ENCODE results near the gene SPACA7.

GRCh38 chr13:112468069-112468468, 91.9 kb downstream of the SPACA7 start:
- TF ChIP-seq, protein P1, sequence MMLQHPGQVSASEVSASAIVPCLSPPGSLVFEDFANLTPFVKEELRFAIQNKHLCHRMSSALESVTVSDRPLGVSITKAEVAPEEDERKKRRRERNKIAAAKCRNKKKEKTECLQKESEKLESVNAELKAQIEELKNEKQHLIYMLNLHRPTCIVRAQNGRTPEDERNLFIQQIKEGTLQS (IDR thresholded peaks at IDR 0.05; ENCODE audit: borderline replicate concordance, extremely low read depth, low read depth, low read length): no peak
- no peak for TF ChIP-seq ESRRA (IDR thresholded peaks at IDR 0.05; ENCODE audit: low read length)
- TF ChIP-seq JUND (IDR thresholded peaks at IDR 0.05; ENCODE audit: low read depth, low read length): no peak
- no peak for TF ChIP-seq SIX5 (IDR thresholded peaks at IDR 0.05; ENCODE audit: low read depth, low read length, severe bottlenecking)
- TF ChIP-seq TCF3 (IDR thresholded peaks at IDR 0.05; ENCODE audit: borderline replicate concordance, insufficient read depth, low read depth, low read length): no peak
- no peak for TF ChIP-seq POLR2A (IDR thresholded peaks at IDR 0.05; ENCODE audit: low read depth, low read length)
- no peak for TF ChIP-seq MAX (IDR thresholded peaks at IDR 0.05; ENCODE audit: low read depth, low read length)
- no peak for TF ChIP-seq SP1 (IDR thresholded peaks at IDR 0.05; ENCODE audit: low read depth, low read length)
- no peak for TF ChIP-seq CTCF (IDR thresholded peaks at IDR 0.05 in 2 of 3, conservative IDR thresholded peaks at IDR 0.05 in 1 of 3; ENCODE audit: control insufficient read depth in 2 of 3, extremely low read depth in 1 of 3, insufficient read depth in 1 of 3, low read depth in 3 of 3, low read length in 3 of 3)
- no peak for TF ChIP-seq NR2C2 (IDR thresholded peaks at IDR 0.05; ENCODE audit: borderline replicate concordance, control insufficient read depth, insufficient read length, low read depth)
- TF ChIP-seq CEBPB (IDR thresholded peaks at IDR 0.05; ENCODE audit: borderline replicate concordance in 1 of 2, low read depth in 2 of 2, low read length in 2 of 2): no peak
- no peak for TF ChIP-seq NR2C1 (IDR thresholded peaks at IDR 0.05)
- TF ChIP-seq, protein P2, sequence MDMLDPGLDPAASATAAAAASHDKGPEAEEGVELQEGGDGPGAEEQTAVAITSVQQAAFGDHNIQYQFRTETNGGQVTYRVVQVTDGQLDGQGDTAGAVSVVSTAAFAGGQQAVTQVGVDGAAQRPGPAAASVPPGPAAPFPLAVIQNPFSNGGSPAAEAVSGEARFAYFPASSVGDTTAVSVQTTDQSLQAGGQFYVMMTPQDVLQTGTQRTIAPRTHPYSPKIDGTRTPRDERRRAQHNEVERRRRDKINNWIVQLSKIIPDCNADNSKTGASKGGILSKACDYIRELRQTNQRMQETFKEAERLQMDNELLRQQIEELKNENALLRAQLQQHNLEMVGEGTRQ (IDR thresholded peaks at IDR 0.05; ENCODE audit: borderline replicate concordance, low read depth, low read length): no peak
